HG03064 (cell line): Measurements from ENCODE around the gene PIK3CB.

Experiments
- ATAC-seq: cut with Tn5 transposase; IDR thresholded peaks from one replicate; pipeline ENCODE4 v1.9.1; 2021; ENCODE audit warnings: low read depth; ENCODE audit not compliant: unreplicated experiment

PIK3CB gene

DNA sequence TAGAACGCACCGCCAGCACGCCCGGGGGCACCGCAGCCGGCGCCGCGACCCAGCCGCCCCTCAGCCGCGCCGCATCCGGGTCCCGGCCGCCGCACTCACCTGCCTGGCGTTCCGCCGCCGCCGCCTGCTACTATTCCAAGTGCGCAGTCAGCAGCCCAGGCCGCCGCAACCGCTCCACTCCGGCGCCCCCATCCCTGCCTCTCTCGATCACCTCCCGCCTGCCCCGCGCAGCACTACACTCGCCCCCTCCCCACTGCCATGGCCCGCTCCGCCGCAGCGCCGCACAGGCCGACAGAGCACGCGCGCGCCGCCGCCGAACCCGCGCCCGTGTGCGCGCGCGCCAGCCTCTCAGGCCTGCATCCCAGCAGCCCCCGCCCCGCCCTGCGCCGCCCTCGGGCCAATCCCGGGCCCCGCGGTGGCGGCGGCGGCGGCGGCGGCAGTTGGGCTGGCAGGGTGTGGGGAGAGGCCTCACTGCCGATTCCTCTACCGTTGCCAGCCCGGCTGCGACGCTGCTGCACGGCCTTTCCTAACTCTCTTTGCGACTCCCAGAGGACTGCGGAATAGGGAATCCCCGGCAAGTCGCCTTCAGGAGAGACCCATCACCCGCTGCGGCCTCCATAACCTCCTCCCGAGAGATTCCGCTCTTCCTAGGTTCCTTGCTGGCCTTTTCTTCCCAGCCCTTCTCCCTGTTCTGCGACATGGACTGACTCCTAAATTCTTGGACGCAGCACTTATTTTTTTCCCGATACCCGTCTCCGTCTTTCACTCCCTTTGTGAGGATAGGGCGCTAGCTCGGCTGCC lies at the start of gene PIK3CB:
PIK3CB (minus strand) TSS at position 333 of the 801 bp plus-strand sequence. CDS start 75,585 bp downstream, outside the sequence.
- ATAC-seq: peak; percentile 91

DNA sequence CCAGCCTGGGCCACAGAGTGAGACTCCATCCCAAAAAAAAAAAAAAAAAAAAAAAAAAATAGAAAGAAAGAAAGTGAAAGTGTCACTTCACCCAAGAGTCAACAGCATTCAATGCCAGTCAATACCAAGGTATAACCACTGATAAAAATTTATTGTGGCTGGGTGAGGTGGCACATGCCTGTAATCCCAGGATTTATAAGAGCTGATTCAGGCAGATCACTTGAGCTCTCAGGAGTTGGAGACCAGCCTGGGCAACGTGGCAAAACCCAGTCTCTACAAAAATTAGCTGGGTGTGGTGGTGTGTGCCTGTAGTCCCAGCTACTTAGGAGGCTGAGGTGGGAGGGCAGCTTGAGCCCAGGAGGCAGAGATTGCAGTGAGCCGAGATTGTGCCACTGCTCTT lies 46.5 kb upstream of the PIK3CB start:
- ATAC-seq: no peak

DNA sequence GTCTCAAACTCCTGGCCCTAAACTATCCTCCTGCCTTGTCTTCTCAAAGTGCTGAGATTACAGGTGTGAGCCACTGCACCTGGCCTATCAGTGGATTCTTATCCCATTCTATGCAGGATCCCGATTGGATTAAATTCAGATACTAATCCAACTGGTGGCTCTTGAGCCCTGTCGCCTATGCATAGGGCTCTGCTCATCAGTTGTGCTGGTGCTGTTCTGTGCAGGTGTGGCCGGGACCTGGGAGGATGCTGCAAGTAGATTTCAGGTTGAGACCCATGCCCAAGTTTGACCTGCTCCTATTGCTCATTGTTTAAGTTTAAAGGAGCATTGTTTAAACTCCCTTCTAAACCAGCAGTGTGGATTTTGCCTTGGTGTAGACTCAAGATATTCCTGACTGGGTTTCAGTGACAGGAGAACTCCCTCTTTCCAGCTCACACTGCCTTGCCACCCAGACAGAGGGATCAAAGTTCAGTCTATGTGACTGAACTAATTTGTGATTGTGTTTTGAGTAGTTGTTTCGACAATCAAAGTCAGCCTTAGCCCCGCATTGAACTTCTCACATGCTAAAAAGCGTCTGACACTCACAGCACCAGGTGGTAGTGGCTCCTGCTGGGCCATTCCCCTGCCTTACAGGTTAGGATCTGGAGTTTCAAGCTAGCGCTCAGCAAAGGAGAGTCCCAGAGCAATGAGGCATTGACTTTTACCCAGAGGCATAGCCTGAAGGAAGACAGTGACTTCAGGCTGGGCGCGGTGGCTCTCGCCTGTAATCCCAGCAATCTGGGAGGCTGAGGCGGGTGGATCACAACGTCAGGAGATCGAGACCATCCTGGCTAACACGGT lies 45.0 kb upstream of the PIK3CB start:
- ATAC-seq: no peak

DNA sequence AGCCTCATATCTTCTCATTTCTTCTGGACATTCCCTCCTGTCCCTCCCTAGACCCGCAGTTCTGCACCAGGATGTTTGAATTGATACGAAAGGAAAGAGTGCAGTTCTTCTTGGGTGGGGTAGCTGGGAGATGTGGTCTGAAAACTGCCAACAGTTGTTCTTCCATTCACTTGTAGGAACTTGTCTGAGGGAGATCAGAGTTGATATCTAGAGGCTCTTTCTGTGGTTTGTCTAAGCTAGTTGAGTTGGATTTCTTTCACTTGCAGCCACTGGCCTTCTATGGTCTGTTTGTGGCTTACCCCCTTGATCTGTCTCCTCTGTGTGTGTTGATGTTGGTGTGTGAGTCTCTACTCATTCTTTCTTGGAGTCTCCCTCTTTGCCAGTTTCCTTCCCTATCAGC lies 42.5 kb upstream of the PIK3CB start:
- no peak for ATAC-seq

DNA sequence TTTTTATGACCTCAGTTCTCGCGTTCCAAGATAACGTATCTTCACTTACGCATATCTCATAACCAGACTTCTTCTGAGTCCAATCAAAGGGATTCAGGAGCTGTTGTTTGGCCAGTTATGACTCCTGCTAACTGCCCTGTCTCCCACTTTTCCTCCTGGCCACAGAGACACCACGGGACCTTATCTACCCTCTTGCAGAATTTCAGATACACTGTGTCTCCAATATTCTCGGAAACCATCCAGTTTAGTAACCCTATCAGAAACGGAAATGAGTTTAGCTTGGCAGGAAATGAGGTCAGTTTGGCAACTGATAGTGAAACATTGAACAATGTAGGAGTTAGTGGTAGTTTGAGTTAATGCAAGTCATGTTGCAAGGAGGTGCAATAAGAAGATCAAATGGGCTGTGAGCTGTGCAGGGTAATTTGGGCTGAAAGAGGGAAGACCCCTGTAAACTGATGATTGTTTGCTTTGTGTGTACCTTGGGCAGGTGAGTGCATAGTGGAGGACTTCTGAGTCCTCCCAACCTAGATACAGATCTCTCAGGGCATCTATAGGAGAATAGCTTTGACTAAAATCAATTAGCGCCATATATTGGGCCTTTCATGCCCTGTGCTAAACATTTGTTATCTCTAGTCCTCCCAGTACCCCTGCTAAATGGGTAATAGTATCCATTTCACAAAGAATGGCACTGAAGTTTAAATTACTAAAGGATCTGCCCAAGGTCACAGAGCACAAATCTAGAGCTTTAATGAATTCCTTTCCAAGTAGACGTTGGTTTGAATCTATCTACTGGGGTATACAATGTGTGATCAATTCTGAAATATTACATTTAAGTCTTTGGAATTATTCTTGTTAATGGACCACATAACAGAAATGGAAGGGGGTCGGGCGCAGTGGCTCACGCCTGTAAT lies 41.3 kb upstream of the PIK3CB start:
- ATAC-seq: no peak

- ATAC-seq: no peak
These were observed 40.5 kb upstream of the PIK3CB start for GRCh38 chr3:138875096-138875753.

DNA sequence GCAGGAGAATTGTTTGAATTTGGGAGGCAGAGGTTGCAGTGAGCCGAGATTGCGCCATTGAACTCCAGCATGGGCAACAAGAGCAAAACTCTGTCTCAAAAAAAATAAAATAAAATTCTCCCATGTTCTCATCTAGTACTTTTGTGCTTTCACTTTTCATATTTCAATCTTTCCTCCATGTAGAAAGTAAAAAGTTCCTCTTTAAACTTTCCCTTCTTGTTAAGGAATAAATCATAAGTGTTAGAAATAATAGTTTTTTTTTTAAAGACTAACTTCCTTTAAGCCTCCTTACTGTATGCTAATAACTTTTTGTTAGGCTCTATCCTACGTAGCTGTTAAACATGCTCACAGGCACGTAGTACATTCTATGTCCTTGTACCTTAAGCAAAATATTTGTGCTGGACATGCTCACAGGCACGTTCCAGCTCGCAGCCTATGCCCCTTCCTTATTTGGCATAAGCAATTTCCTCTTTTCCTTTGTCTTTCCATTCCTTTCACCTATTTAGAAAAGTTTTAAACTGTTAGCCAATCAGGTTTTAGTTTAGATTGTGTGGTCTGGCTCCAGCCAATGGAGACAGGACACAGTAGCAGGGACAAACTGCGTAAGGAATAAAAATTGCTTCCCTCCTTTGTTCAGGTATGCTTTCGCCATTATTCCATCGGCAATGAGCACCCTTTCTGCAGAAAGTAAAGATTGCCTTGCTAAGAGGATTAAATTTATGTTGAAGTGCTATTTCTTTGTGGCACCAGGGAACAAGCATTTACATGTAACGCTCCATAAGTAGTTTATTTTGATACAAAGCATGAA lies 38.9 kb upstream of the PIK3CB start:
- no peak for ATAC-seq

DNA sequence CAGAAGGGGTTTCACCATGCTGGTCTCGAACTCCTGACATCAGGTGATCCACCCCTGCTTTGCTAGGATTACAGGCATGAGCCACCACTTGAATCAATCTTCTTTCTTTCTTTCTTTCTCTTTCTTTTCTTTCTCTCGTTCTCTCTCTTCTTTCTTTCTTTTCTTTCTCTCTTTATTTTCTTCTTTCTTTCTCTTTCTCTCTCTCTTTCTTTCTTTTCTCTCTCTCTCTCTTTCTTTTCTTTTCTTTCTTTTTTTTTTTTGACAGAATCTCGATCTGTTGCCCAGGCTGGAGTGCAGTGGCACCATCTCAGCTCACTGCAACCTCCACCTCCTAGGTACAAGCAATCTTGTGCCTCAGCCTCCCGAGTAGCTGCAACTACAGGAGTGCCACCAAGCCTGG lies 37.9 kb upstream of the PIK3CB start:
- no peak for ATAC-seq

DNA sequence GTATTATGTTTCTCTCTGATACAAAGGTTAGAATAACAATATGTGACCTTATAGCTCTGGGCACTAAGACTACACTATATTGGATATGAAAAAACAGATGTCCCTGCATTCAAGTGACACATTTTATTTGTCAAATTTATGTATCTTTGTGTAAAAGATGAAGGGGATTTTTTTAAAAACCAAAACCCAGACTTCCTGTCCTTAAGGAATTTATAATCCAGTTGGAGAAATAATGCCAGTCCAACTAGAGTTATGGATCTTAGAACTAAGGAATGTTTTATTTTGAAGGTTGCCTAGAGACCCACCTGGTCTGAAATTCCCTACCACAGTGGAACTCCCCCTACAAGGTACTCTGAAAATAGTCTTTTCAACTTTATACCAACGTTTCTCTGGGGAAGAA lies 33.3 kb upstream of the PIK3CB start:
- no peak for ATAC-seq

DNA sequence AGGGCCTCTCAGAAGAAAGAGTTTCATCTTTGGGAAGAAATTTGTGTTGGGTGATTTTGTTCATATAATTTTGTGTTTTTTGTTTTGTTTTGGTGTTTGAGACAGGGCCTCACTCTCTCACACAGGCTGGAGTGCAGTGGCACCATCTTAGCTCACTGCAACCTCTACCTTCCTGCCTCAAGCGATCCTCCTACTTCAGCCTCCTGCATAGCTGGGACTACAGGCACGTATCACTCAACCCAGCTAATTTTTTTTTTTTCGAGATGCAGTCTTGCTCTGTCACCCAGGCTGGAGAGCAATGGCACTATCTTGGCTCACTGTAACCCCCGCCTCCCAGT lies 29.0 kb upstream of the PIK3CB start:
- no peak for ATAC-seq

DNA sequence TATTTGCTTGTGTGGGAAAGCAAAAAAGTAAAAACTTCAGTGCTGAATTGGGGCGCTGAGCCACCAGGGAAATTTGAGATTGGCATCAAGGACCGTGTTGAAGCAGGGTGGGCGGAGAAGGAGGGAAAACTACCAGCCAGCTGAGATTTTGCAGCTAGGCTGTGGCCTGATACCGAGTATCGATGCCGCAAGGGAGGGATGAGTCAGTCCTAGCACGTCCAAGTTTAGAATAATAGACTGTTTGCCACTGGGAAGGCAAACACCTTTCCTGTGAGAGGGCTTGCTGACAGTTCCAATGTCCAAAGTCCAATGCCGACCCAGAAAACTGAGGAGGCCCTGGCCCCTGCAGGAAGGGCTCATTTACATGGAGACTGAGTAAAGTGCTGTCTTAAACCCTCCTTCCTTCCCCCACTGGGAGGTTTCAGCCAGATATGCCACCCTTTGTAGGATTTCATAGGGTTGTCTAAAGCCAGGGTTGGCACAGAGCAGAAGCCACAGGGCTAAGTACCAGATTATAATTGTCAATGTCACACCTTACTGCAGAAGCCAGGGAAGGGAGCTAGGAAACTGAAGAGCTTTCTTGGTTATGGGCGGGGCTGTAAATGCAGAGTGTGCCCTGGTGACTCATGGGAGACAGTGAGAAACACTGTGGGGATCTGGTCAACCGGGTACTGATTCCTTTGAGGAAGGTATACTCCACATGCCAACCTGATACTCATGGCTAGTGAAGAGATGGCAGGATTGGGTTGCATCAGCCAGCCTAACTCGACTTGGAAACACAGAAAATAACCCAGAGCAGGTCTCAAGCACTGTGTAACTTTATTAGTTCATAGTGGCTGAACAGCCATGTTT lies 28.4 kb upstream of the PIK3CB start:
- no peak for ATAC-seq

- no peak for ATAC-seq
These were observed 27.8 kb upstream of the PIK3CB start for GRCh38 chr3:138862531-138862923.

DNA sequence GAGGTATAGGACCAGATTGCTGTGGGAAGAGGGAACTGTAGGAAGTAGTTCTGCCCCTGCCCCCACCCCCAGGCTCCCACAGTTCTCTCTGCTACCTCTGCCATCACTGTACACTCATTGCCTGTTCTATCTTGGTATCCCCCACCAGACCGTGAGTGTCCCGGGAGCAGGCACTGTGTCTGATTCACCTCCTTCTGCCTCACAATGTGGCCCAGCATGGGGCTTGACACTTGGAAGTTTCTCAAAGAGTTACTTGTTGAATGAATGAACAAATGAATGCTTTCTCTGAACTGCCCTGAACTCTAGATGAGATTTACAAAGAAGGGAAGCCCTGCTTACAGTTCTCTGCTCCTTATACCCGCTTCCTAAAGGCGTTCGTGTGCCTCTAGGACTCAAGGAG lies 27.1 kb upstream of the PIK3CB start:
- no peak for ATAC-seq

GRCh38 chr3:138856799-138857198 lies 22.1 kb upstream of the PIK3CB start:
- no peak for ATAC-seq

DNA sequence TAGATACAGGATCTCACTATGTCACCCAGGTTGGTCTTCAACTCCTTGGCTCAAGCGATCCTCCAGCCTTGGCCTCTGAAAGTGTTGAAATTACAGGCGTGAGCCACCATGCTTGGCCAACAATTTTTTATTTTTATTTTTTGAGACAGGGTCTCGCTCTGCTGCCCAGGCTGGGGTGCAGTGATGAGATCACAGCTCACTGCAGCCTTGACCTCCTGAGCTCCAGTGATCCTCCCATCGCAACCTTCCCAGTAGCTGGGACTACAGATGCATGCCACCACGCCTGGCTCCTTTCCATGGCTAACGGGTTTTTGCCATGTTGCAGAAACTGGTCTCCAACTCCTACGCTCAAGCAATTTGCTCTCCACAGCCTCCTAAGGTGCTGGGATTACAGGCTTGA lies 20.2 kb upstream of the PIK3CB start:
- no peak for ATAC-seq

DNA sequence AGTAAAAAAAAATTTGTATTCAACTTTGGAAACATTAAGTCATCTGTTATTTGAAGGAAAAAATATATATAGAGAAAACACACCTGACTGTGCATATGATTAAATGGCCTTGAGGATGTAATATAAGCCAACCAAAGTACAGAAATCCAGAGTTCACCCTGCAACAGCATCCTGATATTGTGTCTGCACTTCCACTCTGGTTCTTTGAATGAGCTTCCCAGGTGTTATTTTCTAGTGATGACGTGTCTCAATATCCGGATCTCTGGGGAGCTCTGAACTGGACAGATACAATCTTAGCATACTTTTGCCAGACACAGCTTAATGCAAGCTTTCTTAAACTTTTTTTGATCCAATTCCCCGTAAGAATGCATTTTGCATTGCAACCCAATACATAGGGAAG lies 19.5 kb upstream of the PIK3CB start:
- no peak for ATAC-seq

- no peak for ATAC-seq
These were observed 15.4 kb upstream of the PIK3CB start for GRCh38 chr3:138850151-138850550.

GRCh38 chr3:138849222-138849940 lies 14.7 kb upstream of the PIK3CB start:
- ATAC-seq: no peak
